Measurements from ENCODE around the gene ZNF175. TPM values are rescaled to one million over a fixed set of nuclear protein-coding genes. Genes with fewer than 3 reads are reported as not detected.
A peak's percentile ranks its signal among the peaks of the same experiment; 100 is the strongest.

Gene ZNF175
- total and polyA plus RNA-seq, 9 of the 15 experiments (the other 6 are each of a cell fraction or from before 2014, with no cell fraction given): 3.7 to 37.9 (median 14.0) TPM

GRCh38 chr19:51546107-51546649 is 24.9 kb upstream of the ZNF175 start (continued):
- TF ChIP-seq RAD21 (CRISPR knock-in tag; conservative IDR thresholded peaks at IDR 0.05 in 1 of 2, IDR thresholded peaks at IDR 0.05 in 1 of 2) (no peak), RREB1 (CRISPR knock-in tag; IDR thresholded peaks at IDR 0.05) (no peak), ZBTB9 (CRISPR knock-in tag; IDR thresholded peaks at IDR 0.05) (0 out of 2 replicates have a peak, but pooled peaks have one; percentile 19), ZNF561 (CRISPR knock-in tag; conservative IDR thresholded peaks at IDR 0.05) (no peak), ZNF589 (CRISPR knock-in tag; IDR thresholded peaks at IDR 0.05; ENCODE audit: low read depth) (peak; percentile 91; the same call in 1 of the 2 replicates), TAF9B (IDR thresholded peaks at IDR 0.05; ENCODE audit: partially characterized antibody) (no peak), SAP30 (IDR thresholded peaks at IDR 0.05; ENCODE audit: borderline replicate concordance, insufficient read depth, low read depth, low read length, poor library complexity, severe bottlenecking) (no peak), ASH1L (IDR thresholded peaks at IDR 0.05; ENCODE audit: borderline replicate concordance, low read depth, partially characterized antibody) (no peak), PTTG1 (tag; IDR thresholded peaks at IDR 0.05; ENCODE audit: low read depth) (peak; percentile 66; the same call in 1 of the 2 replicates), NRF1 (conservative IDR thresholded peaks at IDR 0.05 in 1 of 2, IDR thresholded peaks at IDR 0.05 in 1 of 2) (no peak; a peak in 1 of 4 replicates), OTX1 (CRISPR knock-in tag; IDR thresholded peaks at IDR 0.05) (no peak), HDAC8 (tag; IDR thresholded peaks at IDR 0.05) (peak; percentile 56; the same call in 1 of the 2 replicates), THAP7 (CRISPR knock-in tag; IDR thresholded peaks at IDR 0.05) (peak; percentile 51; the same call in 1 of the 2 replicates), POLR2H (tag; IDR thresholded peaks at IDR 0.05; ENCODE audit: low read depth) (no peak), EGR1 (conservative IDR thresholded peaks at IDR 0.05) (no peak), ZBTB12 (CRISPR knock-in tag; IDR thresholded peaks at IDR 0.05) (no peak; the same call in 1 of the 2 replicates), ZNF311 (CRISPR knock-in tag; IDR thresholded peaks at IDR 0.05) (peak; percentile 91)

Measured in K562 (cell line).